H1 (cell line): ENCODE measurements around the gene EVX2. TPM values are rescaled to one million over a fixed set of nuclear protein-coding genes. Genes with fewer than 3 reads are reported as not detected.

Source experiments
- CTCF ChIA-PET: fragments of 300-600 bp; sonication (Branson Sonifier 250); formaldehyde crosslinking; loops from one replicate; lab custom pipeline; 2021; ENCODE audit not compliant: partially characterized antibody; lab: Charles Lee
- POLR2A ChIA-PET: fragments of 300-600 bp; sonication (Branson Sonifier 250); formaldehyde crosslinking; loops from one replicate; lab custom pipeline; 2021; ENCODE audit warnings: inconsistent platforms; ENCODE audit not compliant: partially characterized antibody; lab: Charles Lee
- DNase-seq, 2 experiments: peaks; one replicate each; pipeline versions ENCODE4 v3.0.0 to v3.0.0-alpha.2; 2010 to 2022; ENCODE audit warnings: low spot score in 2 of 2, low read depth in 1 of 2, mixed read lengths in 1 of 2
- FAIRE-seq: peaks from 2 replicates; lab custom pipeline; 2011; peaks lifted over from hg19 to GRCh38; lab: Jason Lieb, UNC
- H2AFZ ChIP-seq: 2 replicates; pipeline ENCODE4 v1.8.1; 2012; ENCODE audit warnings: low read length, inconsistent platforms
- H2AK5ac ChIP-seq: 2 replicates; pipeline ENCODE4 v1.6.1; 2013; ENCODE audit warnings: low read depth, low read length
- H2BK120ac ChIP-seq: replicated peaks from 2 replicates; pipeline ENCODE3; 2013; ENCODE audit warnings: low read depth, low read length, inconsistent platforms
- H2BK12ac ChIP-seq: 2 replicates; pipeline ENCODE4 v1.6.1; 2013; ENCODE audit warnings: low read depth, low read length
- H2BK15ac ChIP-seq: 2 replicates; pipeline ENCODE4 v1.6.1; 2013; ENCODE audit warnings: low read length
- H2BK20ac ChIP-seq: 2 replicates; pipeline ENCODE4 v1.6.1; 2013; ENCODE audit warnings: low read length
- H2BK5ac ChIP-seq: 2 replicates; pipeline ENCODE4 v1.6.1; 2013; ENCODE audit warnings: low read depth, low read length
- H3K14ac ChIP-seq: 2 replicates; pipeline ENCODE4 v1.6.1; 2013; ENCODE audit warnings: inconsistent platforms; ENCODE audit not compliant: insufficient read length
- H3K18ac ChIP-seq: 2 replicates; pipeline ENCODE4 v1.6.1; 2013; ENCODE audit warnings: low read length; ENCODE audit errors: extremely low read depth
- H3K23ac ChIP-seq: 2 replicates; pipeline ENCODE4 v1.6.1; 2013; ENCODE audit warnings: inconsistent platforms; ENCODE audit not compliant: insufficient read length
- H3K23me2 ChIP-seq: 2 replicates; pipeline ENCODE4 v1.6.1; 2013; ENCODE audit warnings: low read depth, low read length
- H3K27ac ChIP-seq: 2 replicates; pipeline ENCODE4 v1.6.1; 2011; ENCODE audit warnings: low read depth, low read length, inconsistent platforms
- H3K27me3 ChIP-seq, 4 experiments: replicated peaks in 1 of 4; 1 replicate in 1 of 4; 2 replicates in 3 of 4; pipeline versions ENCODE4 v1.6.1 to v1.8.1; 2011 to 2013; ENCODE audit warnings: low read length in 3 of 4, mild to moderate bottlenecking in 3 of 4, inconsistent platforms in 2 of 4, mixed read lengths in 2 of 4, moderate library complexity in 1 of 4; ENCODE audit not compliant: control insufficient read depth in 3 of 4, insufficient read depth in 3 of 4; ENCODE audit errors: extremely low read depth in 1 of 4
- H3K36me3 ChIP-seq, 4 experiments: 2 replicates each; pipeline versions ENCODE4 v1.6.1 to v1.8.1; 2011 to 2013; ENCODE audit warnings: mild to moderate bottlenecking in 4 of 4, low read length in 3 of 4, moderate library complexity in 2 of 4, control low read depth in 1 of 4, inconsistent platforms in 1 of 4; ENCODE audit not compliant: insufficient read depth in 4 of 4, control insufficient read depth in 2 of 4
- H3K4ac ChIP-seq: replicated peaks from 2 replicates; pipeline ENCODE3; 2013; ENCODE audit warnings: low read length, low read depth, mixed read lengths, inconsistent platforms; ENCODE audit not compliant: insufficient read length
- H3K4me1 ChIP-seq, 4 experiments: replicated peaks in 1 of 4; 1 replicate in 1 of 4; 2 replicates in 3 of 4; pipeline versions ENCODE4 v1.6.1 to v1.8.1; 2011 to 2013; ENCODE audit warnings: low read length in 3 of 4, inconsistent platforms in 2 of 4, mixed read lengths in 1 of 4; ENCODE audit not compliant: insufficient read depth in 4 of 4, control insufficient read depth in 3 of 4
- H3K4me2 ChIP-seq, 2 experiments: 2 replicates each; pipeline versions ENCODE4 v1.6.1 to v1.8.1; 2011 to 2013; ENCODE audit warnings: low read depth in 2 of 2, low read length in 2 of 2, control low read depth in 1 of 2, inconsistent platforms in 1 of 2, mild to moderate bottlenecking in 1 of 2; ENCODE audit not compliant: insufficient read depth in 1 of 2
- H3K4me3 ChIP-seq, 4 experiments: fragments of 200-600, 300-600 bp in 1 of 4; sonication (generic), shearing (Covaris generic), sonication (Bioruptor Twin) in 1 of 4; 2 replicates each; pipeline versions ENCODE4 v1.5.1 to v1.8.1; 2011 to 2016; ENCODE audit warnings: low read length in 4 of 4, low read depth in 3 of 4, control low read depth in 2 of 4, inconsistent platforms in 2 of 4, mild to moderate bottlenecking in 2 of 4, mixed read lengths in 1 of 4, moderate library complexity in 1 of 4; ENCODE audit not compliant: insufficient read depth in 2 of 4; ENCODE audit errors: extremely low read depth in 1 of 4
- H3K56ac ChIP-seq: replicated peaks from 2 replicates; pipeline ENCODE3; 2013; ENCODE audit warnings: low read depth, mild to moderate bottlenecking, mixed read lengths, low read length, inconsistent platforms; ENCODE audit not compliant: insufficient read length
- H3K79me1 ChIP-seq: 2 replicates; pipeline ENCODE4 v1.6.1; 2013; ENCODE audit warnings: low read depth, low read length, control low read depth
- H3K79me2 ChIP-seq, 2 experiments: 2 replicates each; pipeline versions ENCODE4 v1.6.1 to v1.8.1; 2012 to 2013; ENCODE audit warnings: low read length in 2 of 2, mild to moderate bottlenecking in 2 of 2, inconsistent platforms in 1 of 2; ENCODE audit not compliant: insufficient read depth in 2 of 2, control insufficient read depth in 1 of 2
- H3K9ac ChIP-seq, 4 experiments: replicated peaks in 1 of 4; 1 replicate in 1 of 4; 2 replicates in 3 of 4; pipeline versions ENCODE4 v1.6.1 to v1.8.1; 2011 to 2013; ENCODE audit warnings: low read depth in 3 of 4, low read length in 3 of 4, control low read depth in 2 of 4, mild to moderate bottlenecking in 2 of 4, moderate library complexity in 2 of 4, inconsistent platforms in 1 of 4; ENCODE audit errors: extremely low read depth in 1 of 4
- H3K9me3 ChIP-seq, 2 experiments: 2 replicates each; pipeline versions ENCODE4 v1.6.1 to v1.8.1; 2012 to 2013; ENCODE audit warnings: mild to moderate bottlenecking in 2 of 2, moderate library complexity in 2 of 2, control low read depth in 1 of 2, inconsistent platforms in 1 of 2, low read depth in 1 of 2, low read length in 1 of 2, mixed read lengths in 1 of 2; ENCODE audit not compliant: insufficient read depth in 2 of 2
- H4K20me1 ChIP-seq, 2 experiments: replicated peaks in 1 of 2; 2 replicates each; pipeline versions ENCODE3 to v1.8.1; 2011 to 2013; ENCODE audit warnings: inconsistent platforms in 2 of 2, low read length in 2 of 2, mild to moderate bottlenecking in 1 of 2; ENCODE audit not compliant: insufficient read depth in 2 of 2, control insufficient read depth in 1 of 2
- H4K5ac ChIP-seq: 2 replicates; pipeline ENCODE4 v1.6.1; 2013; ENCODE audit warnings: low read length, low read depth, mixed read lengths, inconsistent platforms; ENCODE audit not compliant: insufficient read length
- H4K8ac ChIP-seq: 2 replicates; pipeline ENCODE4 v1.8.0; 2013; ENCODE audit warnings: mild to moderate bottlenecking, moderate library complexity, low read length, inconsistent platforms; ENCODE audit not compliant: insufficient read depth; ENCODE audit errors: extremely low read depth
- H4K91ac ChIP-seq: replicated peaks from 2 replicates; pipeline ENCODE3; 2013; ENCODE audit warnings: low read length, mixed read lengths, inconsistent platforms; ENCODE audit not compliant: insufficient read length
- CHD1 ChIP-seq: IDR thresholded peaks from 2 replicates; pipeline ENCODE4 v1.6.1; 2012; ENCODE audit warnings: low read depth, low read length, improper control_type of control experiment
- CHD2 ChIP-seq: IDR thresholded peaks from 2 replicates; pipeline ENCODE4 v1.6.1; 2012; ENCODE audit warnings: low read length, improper control_type of control experiment
- EP300 ChIP-seq, 2 experiments: IDR thresholded peaks; 1 replicate in 1 of 2; 2 replicates in 1 of 2; pipeline ENCODE4 v1.6.1; 2011 to 2012; ENCODE audit warnings: low read depth in 2 of 2, low read length in 2 of 2, mild to moderate bottlenecking in 2 of 2, borderline replicate concordance in 1 of 2, inconsistent platforms in 1 of 2, moderate library complexity in 1 of 2
- EZH2 ChIP-seq: fragments of 200-600 bp; sonication (generic); IDR thresholded peaks from 2 replicates; pipeline ENCODE4 v1.7.1; 2012; ENCODE audit warnings: low read depth, mild to moderate bottlenecking, moderate library complexity, low read length, inconsistent platforms; ENCODE audit not compliant: severe bottlenecking
- GABPA ChIP-seq: IDR thresholded peaks from 2 replicates; pipeline ENCODE4 v1.6.1; 2011; ENCODE audit warnings: mild to moderate bottlenecking, low read length, moderate library complexity, borderline replicate concordance; ENCODE audit not compliant: insufficient read depth
- JUND ChIP-seq: IDR thresholded peaks from 2 replicates; pipeline ENCODE4 v1.6.1; 2011; ENCODE audit warnings: mild to moderate bottlenecking, improper control_type of control experiment, low read length
- KDM4A ChIP-seq: IDR thresholded peaks from one replicate; pipeline ENCODE4 v1.7.1; 2012; ENCODE audit warnings: low read depth, mild to moderate bottlenecking, moderate library complexity, low read length, inconsistent platforms; ENCODE audit not compliant: severe bottlenecking
- KDM5A ChIP-seq: fragments of 200-600 bp; IDR thresholded peaks from 2 replicates; pipeline ENCODE4 v1.7.1; 2012; ENCODE audit warnings: mild to moderate bottlenecking, low read length, inconsistent platforms, mixed read lengths
- MAFK ChIP-seq: IDR thresholded peaks from 2 replicates; pipeline ENCODE4 v1.6.1; 2012; ENCODE audit warnings: low read depth, mild to moderate bottlenecking, improper control_type of control experiment, low read length
- NRF1 ChIP-seq: IDR thresholded peaks from 2 replicates; pipeline ENCODE4 v1.6.1; 2011; ENCODE audit warnings: mild to moderate bottlenecking, low read depth, low read length, improper control_type of control experiment
- POLR2A ChIP-seq, 2 experiments: IDR thresholded peaks; 1 replicate in 1 of 2; 2 replicates in 1 of 2; pipeline ENCODE4 v1.6.1; 2011; ENCODE audit warnings: low read depth in 2 of 2, low read length in 2 of 2, mild to moderate bottlenecking in 2 of 2; ENCODE audit errors: control extremely low read depth in 1 of 2
- RBBP5 ChIP-seq: IDR thresholded peaks from 2 replicates; pipeline ENCODE4 v1.7.1; 2012; ENCODE audit warnings: low read depth, mild to moderate bottlenecking, inconsistent platforms, low read length, moderate library complexity, borderline replicate concordance
- WGBS, 2 experiments: shearing (Covaris generic) in 1 of 2; methylation state at CpG; one replicate each; pipeline versions ENCODE4 v1.1.6 to v1.1.7; 2013 to 2015; ENCODE audit warnings: low lambda C conversion rate in 2 of 2, mixed read lengths in 2 of 2, inconsistent platforms in 1 of 2, low coverage in 1 of 2, missing lambda C conversion rate in 1 of 2; ENCODE audit not compliant: insufficient replicate concordance in 2 of 2, insufficient coverage in 1 of 2, insufficient read length in 1 of 2; ENCODE audit errors: extremely low coverage in 1 of 2, missing lambda C conversion rate in 1 of 2; 5-methylcytosine and 5-hydroxymethylcytosine counted together
- polyA plus RNA-seq, 7 experiments: library from polyadenylated mRNA; depleted of rRNA in 3 of 7; stranded (reverse) in 5 of 7; unstranded in 2 of 7; fragments of >200 nt in 5 of 7; fragments of 200-250 nt in 2 of 7; gene quantifications; 1 replicate in 5 of 7; 2 replicates in 1 of 7; 4 replicates in 1 of 7; pipeline versions ENCODE4 v1.2.1 to v1.2.3, GENCODE V29; 2011 to 2013; ENCODE audit warnings: missing spikeins in 2 of 7, mixed read lengths in 2 of 7
- total RNA-seq: library from RNA; stranded (reverse); fragmentation: NEBNext Ultra II Directional; extraction: Animal tissue kit (Norgen Biotek cat#: 25700); gene quantifications from 2 replicates; pipeline ENCODE4 v1.2.1, GENCODE V29; 2021
- TF ChIP-seq, protein P1 (sequence below): IDR thresholded peaks from 2 replicates; pipeline ENCODE4 v1.6.1; 2011; ENCODE audit warnings: low read length, improper control_type of control experiment

EVX2 gene
- total and polyA plus RNA-seq, 2 of the 8 experiments (the other 6 are each of a cell fraction or from before 2014, with no cell fraction given), result not detected

DNA sequence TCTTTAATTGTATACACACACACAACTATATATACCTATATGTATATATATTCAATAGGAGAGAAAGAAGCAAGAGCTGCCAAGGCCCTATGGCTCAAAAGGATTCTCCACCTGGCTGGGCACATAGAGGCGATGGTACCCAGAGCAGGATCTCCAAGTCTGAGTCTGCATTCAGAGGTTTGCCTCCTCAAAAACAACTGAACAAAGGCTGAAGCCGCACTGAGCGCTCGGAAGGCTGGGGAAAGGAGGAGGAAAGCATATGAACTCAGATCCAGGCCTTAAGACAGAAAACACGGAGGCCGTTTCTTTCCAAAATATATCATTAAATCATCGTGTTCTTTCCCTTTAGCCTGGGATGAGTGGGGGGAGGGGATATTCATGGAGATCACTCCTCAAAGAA is 19.4 kb upstream of the EVX2 start:
- no peak overlapping the region for H3K4me3 ChIP-seq
- 14% methylated on average over 7 of the region's 7 CpGs; no CpG with 5 or more reads in 1 of the 2 experiments for WGBS, 2 experiments
- peaks cover 0 to 32% (median 18%) of the 10 kb centered on the region in 4 experiments; a peak in 6 of 7 replicates for H3K4me1 ChIP-seq
- no peak overlapping the region for H2BK15ac ChIP-seq
- H3K4ac ChIP-seq, result no peak overlapping the region
- no peak overlapping the region for H2BK12ac ChIP-seq
- no peak overlapping the region for H2AFZ ChIP-seq
- H3K56ac ChIP-seq, result no peak overlapping the region
- H2BK5ac ChIP-seq, result no peak overlapping the region
- FAIRE-seq (no peak), DNase-seq (peak in 1 of 2 experiments; percentile 42)
- H2AK5ac ChIP-seq, result no peak overlapping the region
- ChIA-PET POLR2A (interaction anchor here (0.6 kb wide), 1 partner anchor 8 kb away, joined by 3 read pairs; no protein-coding TSS in a partner anchor), CTCF (interaction anchor here (0.6 to 4.6 kb wide), 8 partner anchors 8 to 42 kb away, joined by 3 to 20 read pairs (median 7); no protein-coding TSS in a partner anchor)
- no peak overlapping the region for H3K18ac ChIP-seq
- H3K9ac ChIP-seq, result no peak overlapping the region
- no peak overlapping the region for H4K8ac ChIP-seq
- no peak overlapping the region for H3K27ac ChIP-seq
- no peaks in the 10 kb centered on the region for H3K79me1 ChIP-seq
- 0 out of 2 replicates have a peak, but pooled peaks cover 2% of the 10 kb centered on the region for H3K23me2 ChIP-seq
- no peak overlapping the region for H3K4me2 ChIP-seq
- H3K27me3 ChIP-seq, result peaks cover 98 to 99% (median 99%) of the 10 kb centered on the region in 4 experiments
- H2BK20ac ChIP-seq, result no peak overlapping the region
- H3K36me3 ChIP-seq, result peaks cover 0 to 4% (median 0%) of the 10 kb centered on the region in 4 experiments; a peak in 1 of 8 replicates
- H3K79me2 ChIP-seq, result no peaks in the 10 kb centered on the region
- no peak overlapping the region for H4K5ac ChIP-seq
- H2BK120ac ChIP-seq, result no peak overlapping the region
- H3K9me3 ChIP-seq, result no peaks in the 10 kb centered on the region
- H3K14ac ChIP-seq, result no peak overlapping the region
- no peak overlapping the region for H4K91ac ChIP-seq
- no peak overlapping the region for H3K23ac ChIP-seq
- peaks cover 6 to 40% of the 10 kb centered on the region in 2 experiments for H4K20me1 ChIP-seq
- TF ChIP-seq MAFK, result no peak
- TF ChIP-seq KDM4A, result no peak
- TF ChIP-seq KDM5A, result no peak
- no peak for TF ChIP-seq EZH2
- TF ChIP-seq POLR2A (IDR thresholded peaks at IDR 0.05; ENCODE audit: control extremely low read depth in 1 of 2, low read depth in 2 of 2, low read length in 2 of 2), result no peak
- TF ChIP-seq RBBP5, result no peak
- no peak for TF ChIP-seq EP300 (IDR thresholded peaks at IDR 0.05; ENCODE audit: borderline replicate concordance in 1 of 2, low read depth in 2 of 2, low read length in 2 of 2)
- no peak for TF ChIP-seq CHD1
- TF ChIP-seq GABPA, result no peak
- no peak for TF ChIP-seq NRF1
- TF ChIP-seq CHD2, result no peak
- TF ChIP-seq JUND, result no peak
- TF ChIP-seq, protein P1, sequence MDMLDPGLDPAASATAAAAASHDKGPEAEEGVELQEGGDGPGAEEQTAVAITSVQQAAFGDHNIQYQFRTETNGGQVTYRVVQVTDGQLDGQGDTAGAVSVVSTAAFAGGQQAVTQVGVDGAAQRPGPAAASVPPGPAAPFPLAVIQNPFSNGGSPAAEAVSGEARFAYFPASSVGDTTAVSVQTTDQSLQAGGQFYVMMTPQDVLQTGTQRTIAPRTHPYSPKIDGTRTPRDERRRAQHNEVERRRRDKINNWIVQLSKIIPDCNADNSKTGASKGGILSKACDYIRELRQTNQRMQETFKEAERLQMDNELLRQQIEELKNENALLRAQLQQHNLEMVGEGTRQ, result no peak
